NB4 (cell line): ENCODE results near the gene RAD51B.

Experiments
- DNase-seq: peaks from one replicate; pipeline ENCODE4 v3.0.0; 2010; ENCODE audit warnings: low read depth
- H3K4me3 ChIP-seq: one replicate; pipeline ENCODE4 v1.5.1; 2011; ENCODE audit warnings: mild to moderate bottlenecking, low read depth, low read length, moderate library complexity
- CTCF ChIP-seq: IDR thresholded peaks from one replicate; pipeline ENCODE4 v1.5.1; 2012; ENCODE audit warnings: low read depth, low read length
- MAX ChIP-seq: IDR thresholded peaks from 2 replicates; pipeline ENCODE4 v1.6.1; 2011; ENCODE audit warnings: low read depth, low read length
- MYC ChIP-seq: IDR thresholded peaks from 2 replicates; pipeline ENCODE4 v1.6.1; 2011; ENCODE audit warnings: low read depth, low read length
- POLR2A ChIP-seq: IDR thresholded peaks from 2 replicates; pipeline ENCODE4 v1.6.1; 2011; ENCODE audit warnings: mild to moderate bottlenecking; ENCODE audit not compliant: insufficient read length; ENCODE audit errors: extremely low read depth

The RAD51B gene

GRCh38 chr14:68546839-68547238 lies 727.3 kb downstream of the RAD51B start:
- no peak overlapping the region for H3K4me3 ChIP-seq
- no peak for TF ChIP-seq POLR2A
- TF ChIP-seq MYC, result no peak
- no peak for TF ChIP-seq CTCF
- no peak for TF ChIP-seq MAX
- DNase-seq, result no peak

GRCh38 chr14:68547305-68548193 lies 728.0 kb downstream of the RAD51B start:
- TF ChIP-seq POLR2A (no peak), CTCF (no peak), MYC (no peak), MAX (no peak)
- no peak overlapping the region for H3K4me3 ChIP-seq
- DNase-seq, result no peak

- no peak overlapping the region for H3K4me3 ChIP-seq
- no peak for TF ChIP-seq MAX
- no peak for TF ChIP-seq POLR2A
- no peak for TF ChIP-seq MYC
- no peak for TF ChIP-seq CTCF
- no peak for DNase-seq
Measured at GRCh38 chr14:68548194-68549076, 728.9 kb downstream of the RAD51B start.

GRCh38 chr14:68550338-68550715 lies 730.7 kb downstream of the RAD51B start:
- no peak for DNase-seq
- TF ChIP-seq MAX (no peak), CTCF (no peak), POLR2A (no peak), MYC (no peak)
- H3K4me3 ChIP-seq, result no peak overlapping the region

GRCh38 chr14:68551045-68551683 lies 731.6 kb downstream of the RAD51B start:
- no peak for DNase-seq
- TF ChIP-seq MYC (no peak), POLR2A (no peak), CTCF (no peak), MAX (no peak)
- no peak overlapping the region for H3K4me3 ChIP-seq
